Cardiac muscle cell (in vitro differentiated cells and primary cell): ENCODE results near the gene DOCK1. TPM values are rescaled to one million over a fixed set of nuclear protein-coding genes. Genes with fewer than 3 reads are reported as not detected.

Experiments used
- DNase-seq, 2 donors: peaks; one replicate each; pipeline versions ENCODE4 v3.0.0 to v3.0.0-alpha.2; 2010 to 2017; ENCODE audit warnings: low read depth in 1 of 2, low spot score in 1 of 2
- H3K27ac ChIP-seq: fragments of 200-600 bp; sonication (generic); 2 replicates; pipeline ENCODE4 v1.5.1; 2016
- H3K27me3 ChIP-seq: fragments of 200-600 bp; sonication (generic); 2 replicates; pipeline ENCODE4 v1.6.0; 2016; ENCODE audit warnings: control low read depth
- H3K36me3 ChIP-seq: fragments of 200-600 bp; sonication (generic); 2 replicates; pipeline ENCODE4 v1.5.1; 2016; ENCODE audit warnings: control low read depth
- H3K4me1 ChIP-seq: fragments of 200-600 bp; sonication (generic); 2 replicates; pipeline ENCODE4 v1.8.1; 2017; ENCODE audit warnings: low read depth, mild to moderate bottlenecking, mixed run types
- H3K4me3 ChIP-seq: fragments of 200-600 bp; sonication (generic); 2 replicates; pipeline ENCODE4 v1.5.1; 2016; ENCODE audit warnings: mild to moderate bottlenecking
- H3K9me3 ChIP-seq: fragments of 200-600 bp; sonication (generic); 2 replicates; pipeline ENCODE4 v1.5.1; 2017; ENCODE audit warnings: low read depth, mild to moderate bottlenecking, control low read depth
- CTCF ChIP-seq: IDR thresholded peaks from 2 replicates; pipeline ENCODE4 v1.5.1; 2012; ENCODE audit warnings: low read depth, mild to moderate bottlenecking, low read length
- polyA plus RNA-seq: library from polyadenylated mRNA; unstranded; fragments of >200 nt; fragmentation: Nextera tagmentation; extraction: Ambion mirVana; gene quantifications from 2 replicates; pipeline ENCODE4 v1.2.1, GENCODE V29; 2016
- total RNA-seq: library from RNA; depleted of rRNA; stranded (reverse); fragments of >200 nt; gene quantifications from 2 replicates; pipeline ENCODE4 v1.2.3, GENCODE V29; 2016

DOCK1 gene
- total and polyA plus RNA-seq, 2 experiments from 2014 or later = 15.0 to 30.6 TPM

GRCh38 chr10:127338399-127339110 lies 433.3 kb downstream of the DOCK1 start:
- TF ChIP-seq CTCF = no peak
- Histone ChIP-seq H3K36me3 (no peaks in the 10 kb centered on the region), H3K27ac (no peak overlapping the region), H3K4me1 (peaks cover 20% of the 10 kb centered on the region), H3K4me3 (no peak overlapping the region), H3K9me3 (no peaks in the 10 kb centered on the region), H3K27me3 (no peaks in the 10 kb centered on the region)
- DNase-seq = peak; percentile 27 to 54

GRCh38 chr10:127343821-127344220 lies 438.6 kb downstream of the DOCK1 start:
- Histone ChIP-seq H3K27me3 (no peaks in the 10 kb centered on the region), H3K27ac (no peak overlapping the region), H3K36me3 (no peaks in the 10 kb centered on the region), H3K9me3 (no peaks in the 10 kb centered on the region), H3K4me1 (peaks cover 18% of the 10 kb centered on the region), H3K4me3 (no peak overlapping the region)
- no peak for TF ChIP-seq CTCF
- peak in 1 of 2 donors; percentile 63 for DNase-seq

- H3K9me3 ChIP-seq = no peaks in the 10 kb centered on the region
- no peak for DNase-seq
- H3K36me3 ChIP-seq = no peaks in the 10 kb centered on the region
- H3K4me1 ChIP-seq = peaks cover 18% of the 10 kb centered on the region
- H3K27ac ChIP-seq = no peak overlapping the region
- TF ChIP-seq CTCF = no peak
- no peaks in the 10 kb centered on the region for H3K27me3 ChIP-seq
- H3K4me3 ChIP-seq = no peak overlapping the region
These were observed 439.1 kb downstream of the DOCK1 start for GRCh38 chr10:127344346-127344745.

GRCh38 chr10:127345231-127345965 lies 440.2 kb downstream of the DOCK1 start:
- no peak for DNase-seq
- no peaks in the 10 kb centered on the region for H3K27me3 ChIP-seq
- no peaks in the 10 kb centered on the region for H3K36me3 ChIP-seq
- no peak overlapping the region for H3K4me3 ChIP-seq
- H3K4me1 ChIP-seq = peaks cover 18% of the 10 kb centered on the region
- no peaks in the 10 kb centered on the region for H3K9me3 ChIP-seq
- no peak overlapping the region for H3K27ac ChIP-seq
- TF ChIP-seq CTCF = no peak

GRCh38 chr10:127346604-127347003 lies 441.4 kb downstream of the DOCK1 start:
- Histone ChIP-seq H3K27me3 (no peaks in the 10 kb centered on the region), H3K4me3 (no peak overlapping the region), H3K27ac (peak overlapping the region; percentile 44), H3K9me3 (no peaks in the 10 kb centered on the region), H3K4me1 (peaks cover 17% of the 10 kb centered on the region), H3K36me3 (no peaks in the 10 kb centered on the region)
- peak in 1 of 2 donors; percentile 30 for DNase-seq
- TF ChIP-seq CTCF = no peak
